Activated CD8-positive, alpha-beta memory T cell treated with anti-CD3 and anti-CD28 coated beads, Interleukin-2, amount 50 U/mL, for 1 hour (primary cell): ENCODE results near the gene SIK2.
"Not testable (repeated sequence)": the region's sequence is repeated elsewhere in the genome, so short reads cannot be mapped to it uniquely, and the experiment has no call there.

ENCODE experiments used
- DNase-seq: peaks from one replicate; pipeline ENCODE4 v3.0.0-alpha.2; 2020; ENCODE audit errors: extremely low read depth

The SIK2 gene

GRCh38 chr11:111658493-111658892 is 56.2 kb downstream of the SIK2 start:
- DNase-seq: not testable (repeated sequence)

GRCh38 chr11:111659201-111660115 is 57.2 kb downstream of the SIK2 start:
- no peak for DNase-seq

GRCh38 chr11:111660822-111661221 is 58.6 kb downstream of the SIK2 start:
- DNase-seq: no peak

- DNase-seq: no peak
Measured at GRCh38 chr11:111663820-111664219, 61.6 kb downstream of the SIK2 start.

GRCh38 chr11:111665777-111666176 is 63.5 kb downstream of the SIK2 start:
- DNase-seq: no peak

DNA sequence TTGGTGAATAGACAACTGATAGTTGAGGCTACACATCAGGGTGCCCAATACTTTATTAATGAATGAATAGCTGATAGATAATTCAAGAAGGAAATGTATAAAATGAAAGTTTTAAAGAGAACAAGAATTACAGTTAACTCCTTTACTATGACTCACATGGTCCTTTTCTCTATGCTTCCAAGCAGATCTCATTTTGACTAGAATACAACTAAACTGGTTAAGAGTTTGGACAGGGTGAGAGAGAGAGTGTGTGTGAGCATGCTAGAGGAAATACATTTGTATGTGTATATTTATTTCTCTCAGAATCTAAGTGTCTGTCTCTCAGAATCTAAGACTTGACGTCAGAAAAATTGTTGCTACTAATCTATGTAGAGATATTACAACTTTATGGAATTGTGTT is 66.7 kb downstream of the SIK2 start:
- no peak for DNase-seq

GRCh38 chr11:111671383-111671782 is 69.1 kb downstream of the SIK2 start:
- DNase-seq: no peak

GRCh38 chr11:111672949-111673348 is 70.7 kb downstream of the SIK2 start:
- DNase-seq: no peak

- DNase-seq: no peak
Measured at GRCh38 chr11:111674941-111675340, 72.7 kb downstream of the SIK2 start.

DNA sequence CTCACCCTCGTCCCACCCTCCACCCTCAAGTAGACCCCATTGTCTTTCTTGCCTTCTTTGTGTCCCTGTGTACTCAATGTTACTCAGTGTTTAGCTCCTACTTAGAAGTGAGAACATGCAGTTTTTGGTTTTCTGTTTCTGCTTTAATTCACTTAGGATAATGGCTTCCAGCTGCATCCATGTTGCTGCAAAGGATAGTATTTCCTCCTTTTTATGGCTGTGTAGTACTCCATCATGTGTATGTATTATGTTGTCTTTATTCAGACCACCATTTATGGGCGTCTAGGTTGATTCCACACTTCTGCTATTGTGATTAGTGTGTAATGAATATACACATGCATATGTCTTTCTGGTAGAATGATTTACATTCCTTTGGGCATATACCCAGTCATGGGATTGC is 73.6 kb downstream of the SIK2 start:
- no peak for DNase-seq

DNA sequence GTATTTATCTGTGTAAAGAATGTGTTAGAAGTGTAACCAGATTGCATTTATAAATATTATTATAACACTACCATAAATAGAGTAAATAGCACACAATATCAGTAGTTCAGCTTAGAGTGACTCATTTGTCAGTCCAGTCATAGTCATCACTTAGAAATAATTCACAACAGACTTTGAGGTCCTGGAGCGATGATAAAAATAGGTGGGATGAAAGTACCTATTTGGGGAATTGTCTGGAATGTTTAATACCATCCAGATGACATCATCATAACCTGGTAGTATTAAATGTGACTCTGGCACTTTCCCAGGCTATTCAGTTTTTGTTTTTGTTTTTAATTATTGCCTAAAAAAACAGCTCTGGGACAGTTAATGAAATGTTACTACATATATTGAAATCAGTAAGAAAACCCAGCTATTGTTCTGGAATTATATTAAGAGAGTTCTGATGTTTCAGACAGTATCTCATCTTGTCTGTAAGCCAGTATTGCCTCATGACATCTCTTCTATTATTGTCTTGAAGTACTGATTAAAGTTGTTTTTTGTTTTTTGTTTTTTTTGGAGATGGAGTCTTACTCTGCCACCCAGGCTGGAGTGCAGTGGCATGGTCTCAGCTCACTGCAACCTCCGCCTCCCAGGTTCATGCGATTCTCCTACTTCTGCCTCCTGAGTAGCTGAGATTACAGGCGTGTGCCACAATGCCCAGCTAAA is 74.8 kb downstream of the SIK2 start:
- no peak for DNase-seq

DNA sequence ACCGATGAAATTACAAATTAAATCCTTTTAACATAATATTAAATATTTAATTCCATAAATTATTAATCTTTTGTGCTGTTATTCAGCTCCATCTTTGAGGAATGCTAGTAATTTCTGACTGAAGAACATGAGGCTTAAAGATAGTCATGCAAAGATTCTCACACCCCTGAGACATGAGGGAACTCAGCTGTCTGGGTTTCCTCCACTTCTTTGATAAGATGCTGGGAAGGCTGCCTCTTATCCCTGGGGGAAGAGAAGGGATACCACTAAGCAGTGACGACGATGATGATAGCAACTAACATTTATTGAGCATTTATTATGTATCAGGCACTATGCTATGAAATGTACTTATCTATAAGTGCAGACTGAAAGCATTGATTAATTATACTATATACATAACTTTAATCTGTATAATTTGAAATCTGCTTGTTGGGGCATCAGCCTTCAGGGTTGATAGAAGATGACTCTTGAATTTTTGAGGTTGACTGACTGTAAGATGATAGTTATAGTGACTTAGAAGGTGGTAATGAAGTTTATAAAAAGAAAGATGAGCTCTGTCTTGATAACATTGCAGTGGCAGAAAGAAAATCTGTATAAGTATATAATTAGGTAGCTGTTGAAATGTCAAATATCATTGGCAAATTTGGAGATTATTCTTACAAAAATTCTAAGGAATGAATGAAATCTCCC is 78.4 kb downstream of the SIK2 start:
- DNase-seq: no peak

DNA sequence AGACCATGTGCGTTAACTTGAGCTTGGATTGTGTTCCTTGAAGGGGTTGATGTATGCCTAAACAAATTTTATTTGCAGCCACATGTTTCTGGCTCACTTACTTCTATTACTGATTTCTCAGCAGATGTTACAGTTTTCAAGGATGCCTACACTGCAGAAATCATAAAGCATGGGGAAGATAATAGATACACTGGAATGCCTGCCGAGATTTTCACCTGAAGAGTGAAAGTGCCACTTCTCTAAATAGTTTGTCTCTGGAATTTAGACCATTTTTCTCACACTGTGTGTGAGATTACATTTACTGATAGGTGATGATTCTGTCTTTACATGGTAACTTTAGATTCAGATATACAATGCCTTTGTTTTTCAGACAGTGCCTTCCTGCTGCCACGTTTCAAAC is 81.6 kb downstream of the SIK2 start:
- no peak for DNase-seq

DNA sequence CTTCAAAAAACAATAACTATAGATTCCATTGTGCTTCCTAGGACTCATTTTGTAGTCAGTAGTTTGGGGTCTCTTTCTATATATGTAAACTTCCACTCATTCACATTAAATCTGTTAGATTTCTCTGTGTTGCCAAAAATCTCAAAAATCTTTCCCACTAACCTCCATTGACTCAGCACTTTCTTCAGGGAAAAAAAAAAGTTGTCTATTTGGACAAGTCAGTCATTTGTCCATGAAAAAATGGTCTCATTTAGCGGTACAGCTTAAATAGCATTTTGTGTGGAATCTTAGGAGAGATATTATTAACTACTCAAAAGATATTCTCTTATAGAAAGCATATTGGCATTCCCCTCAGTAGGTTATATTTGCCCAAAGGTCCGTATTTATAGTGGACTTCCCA is 82.0 kb downstream of the SIK2 start:
- DNase-seq: no peak

GRCh38 chr11:111688013-111688412 is 85.8 kb downstream of the SIK2 start:
- no peak for DNase-seq

DNA sequence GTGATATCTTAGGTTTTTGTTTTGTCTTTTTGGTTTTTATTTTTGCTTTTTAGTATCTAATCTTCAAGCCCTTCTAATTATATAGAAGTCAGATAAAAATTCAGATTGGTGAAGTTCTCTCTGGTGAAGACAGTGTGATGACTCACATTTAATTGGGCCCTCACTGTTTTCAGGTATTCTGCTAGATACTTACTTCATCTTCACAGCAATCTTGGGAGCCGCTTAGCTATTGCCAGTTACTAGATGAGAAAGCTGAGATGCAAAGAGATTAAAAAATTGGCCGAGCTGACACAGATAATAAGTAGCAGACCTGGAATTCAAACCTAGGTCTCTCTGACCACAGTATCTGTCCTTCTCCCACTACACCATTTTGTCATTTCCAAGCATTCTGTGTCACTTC is 88.9 kb downstream of the SIK2 start:
- DNase-seq: no peak

DNA sequence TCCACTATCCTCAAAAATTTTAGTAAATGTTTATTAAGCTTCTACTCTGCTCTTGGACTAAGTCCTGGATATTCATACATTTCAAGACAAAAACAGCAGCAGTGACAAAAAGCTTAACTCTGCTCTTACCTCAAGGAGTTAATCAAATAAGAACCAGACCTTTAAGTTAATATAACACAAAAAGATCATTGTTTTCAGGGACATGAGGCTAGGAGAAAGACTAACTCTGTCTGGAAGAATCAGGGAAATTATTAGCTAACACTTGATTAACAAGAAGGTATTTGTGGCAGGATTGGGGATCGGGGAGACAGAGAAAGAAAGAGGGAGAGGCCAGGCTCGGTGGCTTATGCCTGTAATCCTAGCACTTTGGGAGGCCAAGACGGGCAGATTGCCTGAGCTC is 89.5 kb downstream of the SIK2 start:
- DNase-seq: no peak

DNA sequence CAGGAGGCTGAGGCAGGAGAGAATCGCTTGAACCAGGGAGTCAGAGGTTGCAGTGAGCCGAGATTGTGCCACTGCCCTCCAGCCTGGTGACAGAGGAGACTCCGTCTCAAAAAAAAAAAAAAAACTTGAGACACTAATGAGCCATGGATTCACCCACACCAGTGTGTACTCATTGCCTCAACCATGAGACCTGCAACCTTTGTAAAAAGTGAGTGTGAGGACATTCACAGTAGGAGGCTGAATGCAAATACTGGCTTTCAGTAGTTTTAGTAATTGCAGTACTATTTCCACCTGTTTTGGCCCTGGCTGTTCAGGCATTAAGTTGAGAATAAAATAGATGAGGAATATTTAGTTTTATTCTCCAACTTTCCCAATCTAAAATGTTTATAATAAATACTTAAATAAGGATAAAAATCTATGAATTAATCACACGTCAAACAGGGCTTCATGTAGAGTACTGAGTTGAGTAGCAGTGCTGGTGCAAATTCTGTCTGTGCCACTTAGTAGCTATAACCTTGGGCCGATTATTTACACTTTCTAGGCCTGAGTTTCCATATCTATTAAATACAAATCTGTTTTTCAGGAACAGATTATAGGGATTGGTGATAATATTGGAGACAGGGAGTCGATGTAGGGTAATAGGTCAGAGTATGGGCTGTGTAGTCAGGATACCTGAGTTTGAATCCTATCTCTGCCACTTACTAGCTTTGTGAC is 91.1 kb downstream of the SIK2 start:
- DNase-seq: no peak

- DNase-seq: no peak
Measured at GRCh38 chr11:111694851-111695250, 92.6 kb downstream of the SIK2 start.

DNA sequence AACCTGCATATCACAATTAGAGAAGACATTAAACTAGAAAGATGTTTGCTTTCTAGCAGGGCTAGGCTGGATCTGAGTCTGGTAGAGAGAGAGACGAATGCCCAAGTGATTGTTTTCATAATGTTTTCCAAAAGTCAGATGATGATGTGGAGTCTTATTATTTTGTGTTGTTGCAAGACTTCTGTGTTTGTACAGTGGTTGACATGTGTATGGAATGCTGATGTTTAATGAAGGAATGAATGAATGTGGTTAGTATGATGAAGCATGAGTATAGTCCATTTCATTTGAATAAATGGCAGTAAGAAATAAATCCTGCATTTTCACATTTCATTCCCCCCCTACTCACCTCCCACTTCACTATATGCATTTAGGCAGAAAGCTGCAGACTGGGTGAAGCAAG is 94.3 kb downstream of the SIK2 start:
- DNase-seq: no peak

DNA sequence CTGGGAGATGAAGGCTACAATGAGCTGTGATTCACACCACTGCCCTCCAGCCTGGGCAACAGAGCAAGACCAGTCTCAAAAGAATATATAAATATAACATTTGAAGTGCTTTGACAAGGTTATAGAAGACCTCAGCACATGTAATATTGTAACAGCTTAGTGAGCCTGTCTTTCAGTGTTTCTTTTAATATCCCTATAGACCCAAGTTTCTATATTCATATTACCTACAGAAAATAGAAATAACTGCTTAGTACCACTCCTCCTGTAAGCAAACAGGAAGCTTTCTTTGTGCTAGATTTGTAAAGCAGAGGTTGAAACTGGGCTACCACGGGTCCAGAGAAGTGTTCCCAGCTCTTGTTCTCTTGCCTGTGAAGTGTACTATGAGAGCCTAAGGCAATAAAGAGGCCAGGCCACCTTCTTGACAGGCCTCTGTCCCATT is 95.7 kb downstream of the SIK2 start:
- no peak for DNase-seq
